Fibroblast of peridontal ligament (primary cell): ENCODE results near the gene PRAF2.

Source experiments
- DNase-seq: peaks from one replicate; pipeline ENCODE4 v3.0.0-alpha.2; 2010; ENCODE audit errors: extremely low read depth

Gene PRAF2

GRCh38 chrX:49072712-49073095 lies 1.1 kb downstream of the PRAF2 start:
- DNase-seq: no peak

- peak; percentile 74 for DNase-seq
Observed at GRCh38 chrX:49071877-49072711, 1.7 kb downstream of the PRAF2 start.

GRCh38 chrX:49070988-49071387 lies 2.8 kb downstream of the PRAF2 start:
- no peak for DNase-seq

GRCh38 chrX:49069038-49069437 lies 4.8 kb downstream of the PRAF2 start:
- no peak for DNase-seq

DNA sequence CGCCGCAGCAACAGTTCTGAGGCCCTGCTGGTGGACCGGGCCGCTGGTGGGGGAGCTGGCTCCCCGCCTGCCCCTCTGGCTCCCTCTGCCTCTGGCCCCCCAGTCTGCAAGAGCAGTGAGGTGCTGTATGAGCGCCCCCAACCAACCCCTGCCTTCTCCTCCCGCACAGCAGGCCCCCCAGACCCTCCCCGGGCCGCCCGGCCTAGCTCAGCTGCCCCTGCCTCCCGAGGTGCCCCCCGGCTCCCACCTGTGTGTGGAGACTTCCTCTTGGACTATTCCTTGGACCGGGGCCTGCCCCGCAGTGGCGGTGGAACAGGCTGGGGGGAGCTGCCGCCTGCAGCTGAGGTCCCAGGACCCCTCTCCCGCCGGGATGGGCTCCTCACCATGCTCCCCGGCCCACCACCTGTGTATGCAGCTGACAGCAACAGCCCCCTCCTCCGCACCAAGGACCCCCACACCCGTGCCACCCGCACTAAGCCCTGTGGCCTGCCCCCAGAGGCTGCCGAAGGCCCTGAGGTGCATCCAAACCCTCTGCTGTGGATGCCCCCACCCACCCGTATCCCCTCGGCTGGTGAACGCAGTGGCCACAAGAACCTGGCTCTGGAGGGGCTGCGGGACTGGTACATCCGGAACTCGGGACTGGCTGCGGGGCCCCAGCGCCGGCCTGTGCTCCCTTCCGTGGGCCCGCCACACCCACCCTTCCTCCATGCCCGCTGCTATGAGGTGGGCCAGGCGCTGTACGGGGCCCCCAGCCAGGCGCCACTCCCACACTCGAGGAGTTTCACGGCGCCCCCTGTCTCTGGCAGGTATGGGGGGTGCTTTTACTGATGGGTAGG lies 6.3 kb downstream of the PRAF2 start:
- no peak for DNase-seq

DNA sequence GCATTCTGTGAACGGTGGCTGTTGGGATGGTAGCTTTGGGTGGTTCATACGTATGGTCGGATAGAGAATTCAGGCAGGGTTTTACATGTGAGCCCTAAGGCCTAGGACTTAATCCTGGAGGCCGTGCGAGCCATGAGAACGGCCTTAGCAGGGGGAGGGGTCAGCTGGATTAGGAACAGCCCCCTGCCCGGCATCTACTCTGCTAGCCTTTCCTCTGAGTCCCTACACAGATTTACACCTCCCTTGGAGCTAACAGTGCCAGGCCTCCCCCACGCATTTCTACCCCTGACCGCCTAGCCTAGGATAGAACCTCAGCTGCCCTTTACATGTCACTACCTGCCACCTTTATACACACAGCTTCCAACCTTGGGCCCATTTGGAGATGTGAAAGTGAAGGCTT lies 7.1 kb downstream of the PRAF2 start:
- DNase-seq: no peak

DNA sequence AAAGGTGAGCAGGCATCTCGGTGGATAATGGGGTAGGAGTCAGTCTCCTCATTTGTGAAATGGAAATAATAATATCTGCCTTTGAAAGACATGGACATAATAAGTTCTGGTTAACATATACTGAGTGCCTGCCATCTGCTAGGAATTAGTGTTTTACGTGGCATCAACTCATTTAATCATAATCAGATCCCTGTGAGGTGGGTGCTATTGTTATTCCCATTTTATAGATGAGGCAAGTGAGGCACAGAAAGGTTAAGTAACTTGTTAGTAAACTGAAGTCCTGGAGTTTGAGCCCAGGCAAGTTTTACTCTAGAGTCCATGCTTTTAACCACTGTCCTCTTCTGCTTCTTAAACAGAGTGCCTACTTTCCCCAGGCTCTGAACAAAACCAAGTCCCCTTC lies 7.5 kb downstream of the PRAF2 start:
- no peak for DNase-seq

DNA sequence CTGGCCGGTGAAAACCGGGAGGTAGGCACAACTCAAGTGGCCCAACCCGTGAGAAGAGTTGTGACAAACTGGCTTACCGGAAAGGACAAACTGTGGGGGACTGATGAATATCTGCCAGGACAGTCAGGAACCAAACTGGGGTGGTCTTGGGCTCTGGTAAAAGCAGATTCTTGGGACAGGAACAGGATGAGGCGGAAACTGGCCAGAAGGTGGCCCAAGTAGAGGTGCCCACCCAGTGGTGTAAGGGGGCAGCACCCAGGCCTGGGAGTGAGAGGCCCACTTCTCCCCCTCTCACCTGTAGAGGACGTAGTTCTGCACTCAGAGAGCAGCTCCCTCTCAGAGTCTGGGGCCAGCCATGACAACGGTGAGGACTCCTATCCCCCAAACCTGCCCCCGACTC lies 9.1 kb downstream of the PRAF2 start:
- no peak for DNase-seq

- DNase-seq: no peak
Observed at GRCh38 chrX:49064303-49064702, 9.5 kb downstream of the PRAF2 start.

DNA sequence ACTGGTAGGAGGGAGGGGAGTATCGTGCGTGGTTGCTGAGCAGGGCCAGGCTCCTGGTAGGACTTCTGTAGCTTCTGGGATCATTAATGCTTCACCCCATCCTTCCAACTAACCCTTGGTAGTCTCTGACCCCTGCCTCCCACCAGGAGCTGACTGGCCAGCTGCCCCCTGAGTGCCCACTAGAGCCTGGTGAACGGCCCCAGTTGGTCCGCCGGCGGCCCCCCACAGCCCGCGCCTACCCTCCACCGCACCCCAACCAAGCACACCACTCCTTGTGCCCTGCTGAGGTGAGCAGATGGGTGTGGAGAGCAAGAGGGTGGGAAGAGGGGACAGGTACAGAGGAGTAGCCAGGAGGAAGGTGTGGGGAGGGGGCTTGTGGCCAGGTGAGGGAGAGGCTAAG lies 10.1 kb downstream of the PRAF2 start:
- no peak for DNase-seq

DNA sequence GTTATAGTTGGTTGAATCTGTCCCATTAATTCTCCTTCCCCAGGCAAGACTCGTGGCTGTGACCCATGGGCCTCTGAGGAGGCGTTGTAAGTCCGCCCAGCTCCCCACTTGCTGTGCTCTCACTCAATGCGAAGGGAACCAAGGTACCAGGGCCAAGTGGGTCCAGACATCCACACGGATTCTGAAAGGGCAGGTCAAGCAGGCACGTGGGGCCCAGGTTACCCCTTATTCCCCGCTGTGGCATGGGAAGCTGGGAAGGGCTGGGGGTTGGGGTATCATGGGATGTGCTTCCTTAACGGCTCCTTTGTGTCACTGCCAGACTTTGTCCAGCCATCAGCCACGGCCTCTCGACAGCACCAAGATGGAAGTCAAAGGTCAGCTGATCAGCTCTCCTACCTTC lies 11.9 kb downstream of the PRAF2 start:
- no peak for DNase-seq

DNA sequence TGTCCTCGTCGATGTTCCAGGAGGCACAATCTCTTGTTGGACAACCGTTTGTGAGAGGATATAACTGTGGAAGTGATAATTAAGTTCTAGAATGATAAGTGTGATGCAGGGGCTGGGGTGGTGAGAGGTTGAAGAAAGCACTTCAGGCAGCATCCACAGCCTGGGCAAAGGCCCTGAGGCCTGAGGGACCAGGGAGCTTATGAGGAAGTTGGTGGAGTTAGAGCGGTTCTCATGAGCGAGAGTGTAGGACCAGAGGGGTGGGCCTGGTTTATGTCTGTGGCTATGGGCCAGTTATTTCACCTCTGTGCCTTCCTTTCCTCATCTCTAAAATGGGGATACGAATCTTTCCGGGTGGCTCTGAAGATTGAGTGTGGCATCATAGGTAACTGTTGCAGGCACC lies 12.3 kb downstream of the PRAF2 start:
- no peak for DNase-seq

DNA sequence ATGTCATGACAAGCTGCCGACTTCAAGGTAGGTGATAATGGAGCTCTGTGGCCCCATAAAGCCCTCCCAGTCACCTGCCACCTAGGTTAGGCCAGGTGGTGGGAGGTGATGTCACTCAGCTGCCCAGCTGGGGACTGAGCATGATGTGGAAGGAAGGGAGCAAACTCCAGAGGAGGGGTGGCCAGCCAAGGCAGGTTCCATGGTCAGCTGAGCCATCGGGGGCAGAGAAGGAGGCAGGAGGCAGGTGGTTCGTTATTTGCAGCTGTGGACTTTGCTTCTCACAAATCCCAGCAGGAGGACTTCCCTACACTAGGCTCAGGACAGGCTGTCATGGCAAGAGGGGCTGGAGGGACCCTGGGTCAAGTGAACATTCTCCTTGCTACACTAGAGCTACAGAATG lies 12.9 kb downstream of the PRAF2 start:
- DNase-seq: no peak

DNA sequence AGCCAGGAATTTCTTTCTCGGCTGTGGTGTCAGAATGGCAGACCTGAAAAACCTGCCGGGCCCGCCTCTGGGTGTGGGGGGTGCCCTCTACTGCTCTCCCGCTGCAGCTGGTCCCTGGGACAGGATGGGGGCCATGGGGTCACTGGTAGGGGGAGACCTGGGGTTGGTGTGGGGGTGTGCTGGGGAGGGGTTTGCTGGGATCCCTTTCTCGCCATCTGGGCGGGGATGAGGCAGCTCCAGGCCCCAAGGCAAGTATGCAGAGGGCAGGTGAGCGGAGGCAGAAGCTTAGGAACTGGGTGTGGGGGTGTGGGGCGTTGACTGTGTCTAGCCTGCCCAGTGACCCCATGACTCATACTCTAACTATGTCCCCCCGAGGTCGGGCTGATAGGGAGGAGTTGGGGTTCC lies 14.1 kb downstream of the PRAF2 start:
- DNase-seq: no peak

GRCh38 chrX:49059201-49059600 lies 14.6 kb downstream of the PRAF2 start:
- DNase-seq: no peak

DNA sequence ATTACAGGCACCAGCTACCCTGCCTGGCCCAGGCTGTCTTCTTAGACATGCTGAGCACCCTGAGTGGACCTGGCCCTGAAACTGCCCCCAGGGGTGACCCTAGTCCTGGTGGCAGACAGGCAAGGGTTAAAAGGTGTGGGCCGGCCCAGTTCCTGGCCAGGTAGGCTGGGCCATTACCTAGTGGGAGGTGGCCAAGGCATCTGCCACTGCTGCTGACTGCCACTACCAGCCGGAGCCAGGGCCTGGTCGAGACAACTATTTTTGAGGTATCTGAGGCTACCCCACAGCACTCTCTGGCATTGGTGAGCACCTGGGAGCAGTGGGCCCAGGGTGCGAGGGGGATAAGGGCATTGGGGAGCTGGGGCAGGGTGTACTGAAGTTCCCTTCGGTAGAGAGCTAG lies 15.0 kb downstream of the PRAF2 start, which contains the start of gene CCDC120:
CCDC120 (plus strand) TSS at position 206 of the 400 bp plus-strand sequence. CDS start 3,043 bp downstream, outside the sequence.
- DNase-seq: no peak

- no peak for DNase-seq
Observed at GRCh38 chrX:49054073-49054762, 19.6 kb downstream of the PRAF2 start.

- peak; percentile 30 for DNase-seq
Observed at GRCh38 chrX:49053223-49054072, 20.4 kb downstream of the PRAF2 start.

GRCh38 chrX:49043987-49044281 lies 29.9 kb downstream of the PRAF2 start:
- no peak for DNase-seq

DNA sequence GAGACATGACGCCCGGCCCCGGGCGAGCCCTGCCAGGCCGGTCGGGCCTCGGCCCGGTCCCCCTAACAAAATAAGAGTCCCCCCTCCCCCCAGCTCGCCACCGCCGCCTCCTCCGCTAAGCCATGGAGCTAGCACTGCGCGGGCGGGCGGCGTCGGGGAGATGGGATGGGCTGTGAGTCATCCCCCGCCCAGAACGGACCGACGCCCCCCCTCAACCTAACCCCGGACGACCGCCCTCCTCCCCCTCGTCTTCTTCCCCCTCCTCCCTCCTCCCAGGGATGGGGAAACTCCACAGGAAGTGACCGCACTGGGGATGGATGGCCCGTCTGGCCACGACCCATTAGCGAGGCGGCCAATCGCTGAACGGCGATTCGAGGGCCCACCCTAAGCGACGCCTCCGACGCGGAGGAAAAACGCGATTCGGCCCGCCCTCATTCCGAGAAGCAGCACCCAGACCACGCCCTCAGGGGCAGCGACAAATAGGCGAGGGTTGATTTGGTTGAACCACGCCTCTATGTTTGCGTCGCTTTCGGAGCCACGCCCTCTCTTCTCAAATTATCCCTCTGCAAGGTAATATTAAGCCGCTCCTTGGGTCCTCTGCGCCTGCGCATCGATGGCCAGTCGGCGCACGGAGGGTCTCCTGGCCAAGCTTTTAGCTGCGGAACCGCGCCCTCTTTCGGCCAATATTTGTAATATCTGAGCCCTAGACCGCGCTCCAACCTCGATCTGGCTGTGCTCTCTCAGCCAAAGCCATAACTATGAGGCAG lies 30.4 kb downstream of the PRAF2 start, which contains the start of gene TFE3:
TFE3 (minus strand) TSS at position 138 of the 767 bp plus-strand sequence; CDS start at position 7, 131 bp downstream.
- DNase-seq: peak; percentile 99
